PC-9 (cell line): ENCODE measurements around the gene ADGRG4. TPM values are rescaled to one million over a fixed set of nuclear protein-coding genes. Genes with fewer than 3 reads are reported as not detected.

Source experiments
- BruUV-seq: library from RNA; stranded (reverse); fragments of 400-500 nt; replicated peaks from 2 replicates; lab custom pipeline; 2021; lab: Mats Ljungman, UMichigan
- CTCF ChIA-PET: fragments of 300-600 bp; sonication (Branson Sonifier 250); formaldehyde crosslinking; loops from one replicate; lab custom pipeline; 2022; ENCODE audit warnings: antibody characterized with exemption; lab: Charles Lee
- POLR2A ChIA-PET: fragments of 300-600 bp; sonication (Branson Sonifier 250); formaldehyde crosslinking; loops from one replicate; lab custom pipeline; 2022; ENCODE audit warnings: antibody characterized with exemption; ENCODE audit not compliant: unreplicated experiment; lab: Charles Lee
- DNase-seq, 2 experiments: peaks; one replicate each; pipeline versions ENCODE4 v3.0.0 to v3.0.0-alpha.2; 2015 to 2022; ENCODE audit warnings: mixed read lengths in 1 of 2
- H2AFZ ChIP-seq: fragments of 200-600 bp; sonication (generic); 2 replicates; pipeline ENCODE4 v1.8.1; 2017; ENCODE audit warnings: antibody characterized with exemption
- H3F3A ChIP-seq: fragments of 200-600 bp; sonication (generic); 2 replicates; pipeline ENCODE4 v1.8.1; 2017; ENCODE audit warnings: antibody characterized with exemption, mild to moderate bottlenecking, low read depth; ENCODE audit not compliant: insufficient read depth
- H3K27ac ChIP-seq: fragments of 200-600 bp; sonication (generic); 2 replicates; pipeline ENCODE4 v1.6.1; 2016; ENCODE audit warnings: mixed run types
- H3K27me3 ChIP-seq: fragments of 200-600 bp; sonication (generic); 2 replicates; pipeline ENCODE4 v1.6.1; 2016; ENCODE audit warnings: low read depth, mixed run types; ENCODE audit not compliant: insufficient read depth
- H3K36me3 ChIP-seq: fragments of 200-600 bp; sonication (generic); 2 replicates; pipeline ENCODE4 v1.6.1; 2016; ENCODE audit warnings: low read depth, mixed run types
- H3K4me1 ChIP-seq: fragments of 200-600 bp; sonication (generic); replicated peaks from 2 replicates; pipeline ENCODE4 v1.6.1; 2016; ENCODE audit warnings: mixed run types; ENCODE audit not compliant: insufficient read depth
- H3K4me2 ChIP-seq: fragments of 200-600 bp; sonication (generic); 2 replicates; pipeline ENCODE4 v1.6.1; 2017; ENCODE audit warnings: mixed run types
- H3K4me3 ChIP-seq: fragments of 200-600 bp; sonication (generic); 2 replicates; pipeline ENCODE4 v1.6.1; 2016; ENCODE audit warnings: mixed run types
- H3K79me2 ChIP-seq: fragments of 200-600 bp; sonication (generic); 2 replicates; pipeline ENCODE4 v1.6.1; 2017; ENCODE audit warnings: low read depth, mixed run types
- H3K9me2 ChIP-seq: fragments of 200-600 bp; sonication (generic); 2 replicates; pipeline ENCODE4 v1.8.1; 2017; ENCODE audit warnings: mild to moderate bottlenecking; ENCODE audit not compliant: insufficient read depth
- H3K9me3 ChIP-seq: fragments of 200-600 bp; sonication (generic); 2 replicates; pipeline ENCODE4 v1.8.1; 2016; ENCODE audit warnings: low read depth; ENCODE audit not compliant: insufficient read depth
- H4K20me1 ChIP-seq: fragments of 200-600 bp; sonication (generic); 2 replicates; pipeline ENCODE4 v1.8.1; 2017; ENCODE audit not compliant: insufficient read depth
- EZH2 ChIP-seq: fragments of 200-600 bp; sonication (generic); IDR thresholded peaks from 2 replicates; pipeline ENCODE4 v1.8.0; 2017; ENCODE audit warnings: antibody characterized with exemption, low read depth
- intact Hi-C: fragments of 100-400 bp; cut with micrococcal nuclease; formaldehyde crosslinking; loops from one replicate; pipeline ENCODE4 v1.10.0; 2022; ENCODE audit not compliant: unreplicated experiment
- total RNA-seq: library from RNA; stranded (reverse); gene quantifications from 2 replicates; pipeline ENCODE4 v1.2.3, GENCODE V29; 2021
- TF ChIP-seq, protein P1 (sequence below): fragments of 200-600 bp; sonication (generic); conservative IDR thresholded peaks from 2 replicates; pipeline ENCODE4 v1.6.1; 2017; ENCODE audit warnings: mixed run types, antibody characterized with exemption, mild to moderate bottlenecking, moderate library complexity

ADGRG4 gene
- total RNA-seq, 1 experiment from 2014 or later, result not detected

DNA sequence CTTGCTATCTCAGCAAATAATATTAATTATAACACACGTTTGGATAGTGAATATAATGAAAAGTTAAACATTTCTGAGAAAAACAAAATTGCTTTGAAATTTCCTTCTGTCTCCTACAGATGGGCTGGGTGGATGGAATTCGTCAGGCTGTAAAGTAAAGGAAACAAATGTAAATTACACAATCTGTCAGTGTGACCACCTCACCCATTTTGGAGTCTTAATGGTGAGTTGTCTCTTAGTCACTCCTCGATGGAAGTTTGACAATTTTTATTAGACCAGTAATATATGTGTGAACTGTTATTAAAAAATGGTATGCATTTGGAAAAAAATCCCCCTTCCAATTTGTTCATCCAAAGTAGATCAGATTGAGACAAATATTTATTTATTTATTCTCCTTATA, 94.5 kb downstream of the ADGRG4 start:
- Histone ChIP-seq H3K4me2 (peak overlapping the region; percentile 37), H3K27me3 (no peaks in the 10 kb centered on the region), H3F3A (0 out of 2 replicates have a peak, but pooled peaks cover 3% of the 10 kb centered on the region), H3K36me3 (no peaks in the 10 kb centered on the region), H3K4me3 (no peak overlapping the region), H3K27ac (peak overlapping the region; percentile 23), H3K9me3 (no peaks in the 10 kb centered on the region; the same call in 1 of the 2 replicates), H3K79me2 (no peaks in the 10 kb centered on the region), H2AFZ (no peak overlapping the region), H3K9me2 (no peaks in the 10 kb centered on the region), H4K20me1 (no peaks in the 10 kb centered on the region), H3K4me1 (peaks cover 46% of the 10 kb centered on the region)
- POLR2A ChIA-PET, result no interaction called here
- DNase-seq, result peak in 1 of 2 experiments; percentile 86
- BruUV-seq, result no TSS peak
- TF ChIP-seq EZH2, result no peak
- TF ChIP-seq, protein P1, sequence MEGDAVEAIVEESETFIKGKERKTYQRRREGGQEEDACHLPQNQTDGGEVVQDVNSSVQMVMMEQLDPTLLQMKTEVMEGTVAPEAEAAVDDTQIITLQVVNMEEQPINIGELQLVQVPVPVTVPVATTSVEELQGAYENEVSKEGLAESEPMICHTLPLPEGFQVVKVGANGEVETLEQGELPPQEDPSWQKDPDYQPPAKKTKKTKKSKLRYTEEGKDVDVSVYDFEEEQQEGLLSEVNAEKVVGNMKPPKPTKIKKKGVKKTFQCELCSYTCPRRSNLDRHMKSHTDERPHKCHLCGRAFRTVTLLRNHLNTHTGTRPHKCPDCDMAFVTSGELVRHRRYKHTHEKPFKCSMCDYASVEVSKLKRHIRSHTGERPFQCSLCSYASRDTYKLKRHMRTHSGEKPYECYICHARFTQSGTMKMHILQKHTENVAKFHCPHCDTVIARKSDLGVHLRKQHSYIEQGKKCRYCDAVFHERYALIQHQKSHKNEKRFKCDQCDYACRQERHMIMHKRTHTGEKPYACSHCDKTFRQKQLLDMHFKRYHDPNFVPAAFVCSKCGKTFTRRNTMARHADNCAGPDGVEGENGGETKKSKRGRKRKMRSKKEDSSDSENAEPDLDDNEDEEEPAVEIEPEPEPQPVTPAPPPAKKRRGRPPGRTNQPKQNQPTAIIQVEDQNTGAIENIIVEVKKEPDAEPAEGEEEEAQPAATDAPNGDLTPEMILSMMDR, result no peak
- CTCF ChIA-PET, result no interaction called here
- intact Hi-C loops, result loop anchor here (5.0 to 10.0 kb wide), 3 partner anchors 43 to 300 kb away; partner anchors contain the start of gene HTATSF1

DNA sequence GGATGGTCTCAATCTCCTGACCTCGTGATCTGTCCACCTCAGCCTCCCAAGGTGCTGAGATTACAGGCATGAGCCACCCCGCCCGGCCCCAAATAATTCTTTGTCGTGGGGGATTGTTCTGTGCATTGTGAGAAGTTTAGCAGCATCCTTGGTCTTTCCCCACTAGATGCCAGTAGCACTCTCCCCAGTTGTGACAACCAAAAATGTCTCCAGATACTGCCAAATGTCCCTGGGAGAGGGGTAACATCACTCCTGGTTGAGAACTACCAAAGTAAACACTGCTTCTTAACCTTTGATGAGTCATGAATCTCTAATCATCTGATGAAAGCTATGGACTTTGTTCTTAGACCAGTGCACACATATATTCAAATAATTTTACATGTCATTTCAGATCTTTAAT, 96.2 kb downstream of the ADGRG4 start:
- peak; percentile 14 to 86 for DNase-seq
- POLR2A ChIA-PET, result no interaction called here
- H2AFZ ChIP-seq, result no peak overlapping the region
- TF ChIP-seq, protein P1, result peak; percentile 53
- TF ChIP-seq EZH2, result no peak
- H3K79me2 ChIP-seq, result no peaks in the 10 kb centered on the region
- H3K9me2 ChIP-seq, result no peaks in the 10 kb centered on the region
- no peaks in the 10 kb centered on the region for H3K27me3 ChIP-seq
- H4K20me1 ChIP-seq, result no peaks in the 10 kb centered on the region
- H3K4me3 ChIP-seq, result no peak overlapping the region
- intact Hi-C loops, result loop anchor here (1.0 to 10.0 kb wide), 4 partner anchors 45 to 298 kb away; partner anchors contain the start of gene HTATSF1
- no TSS peak for BruUV-seq
- H3K27ac ChIP-seq, result peak overlapping the region; percentile 32
- H3K4me1 ChIP-seq, result peaks cover 33% of the 10 kb centered on the region
- no peaks in the 10 kb centered on the region; the same call in 1 of the 2 replicates for H3K9me3 ChIP-seq
- H3F3A ChIP-seq, result no peaks in the 10 kb centered on the region
- no peaks in the 10 kb centered on the region for H3K36me3 ChIP-seq
- no peak overlapping the region for H3K4me2 ChIP-seq
- CTCF ChIA-PET, result interaction anchor here (0.7 kb wide), 1 partner anchor 528 kb away, joined by 3 read pairs; no protein-coding TSS in a partner anchor

DNA sequence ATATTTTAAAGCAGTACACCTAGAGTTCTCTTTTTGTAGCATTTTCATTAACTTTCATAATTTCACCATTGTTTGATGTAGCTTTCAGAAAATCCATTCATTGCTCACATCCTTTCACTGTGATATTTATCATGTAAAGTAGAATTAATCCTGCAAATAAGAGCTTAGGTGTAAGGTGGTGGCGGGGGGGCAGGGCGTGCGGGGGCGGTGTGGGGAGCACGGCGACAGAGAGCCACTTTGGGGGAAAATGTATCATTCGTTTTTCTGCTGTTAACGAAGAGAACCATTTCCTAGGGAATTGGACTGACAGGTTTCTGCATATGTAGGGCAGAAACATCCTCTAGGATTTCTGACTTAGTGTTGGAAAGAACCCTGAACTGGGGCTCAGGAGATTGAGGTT, 104.4 kb downstream of the ADGRG4 start:
- Histone ChIP-seq H4K20me1 (no peaks in the 10 kb centered on the region), H3K4me2 (no peak overlapping the region), H2AFZ (no peak overlapping the region), H3K4me1 (no peaks in the 10 kb centered on the region), H3K79me2 (no peaks in the 10 kb centered on the region), H3K9me3 (no peaks in the 10 kb centered on the region), H3K4me3 (no peak overlapping the region), H3F3A (no peaks in the 10 kb centered on the region), H3K36me3 (no peaks in the 10 kb centered on the region), H3K9me2 (no peaks in the 10 kb centered on the region), H3K27ac (no peak overlapping the region), H3K27me3 (no peaks in the 10 kb centered on the region)
- POLR2A ChIA-PET, result no interaction called here
- DNase-seq, result no peak
- intact Hi-C loops, result no loop called here
- no TSS peak for BruUV-seq
- CTCF ChIA-PET, result no interaction called here
- TF ChIP-seq, protein P1, result no peak
- TF ChIP-seq EZH2, result no peak
